ENCODE results near the gene ATF6.

Gene ATF6

DNA sequence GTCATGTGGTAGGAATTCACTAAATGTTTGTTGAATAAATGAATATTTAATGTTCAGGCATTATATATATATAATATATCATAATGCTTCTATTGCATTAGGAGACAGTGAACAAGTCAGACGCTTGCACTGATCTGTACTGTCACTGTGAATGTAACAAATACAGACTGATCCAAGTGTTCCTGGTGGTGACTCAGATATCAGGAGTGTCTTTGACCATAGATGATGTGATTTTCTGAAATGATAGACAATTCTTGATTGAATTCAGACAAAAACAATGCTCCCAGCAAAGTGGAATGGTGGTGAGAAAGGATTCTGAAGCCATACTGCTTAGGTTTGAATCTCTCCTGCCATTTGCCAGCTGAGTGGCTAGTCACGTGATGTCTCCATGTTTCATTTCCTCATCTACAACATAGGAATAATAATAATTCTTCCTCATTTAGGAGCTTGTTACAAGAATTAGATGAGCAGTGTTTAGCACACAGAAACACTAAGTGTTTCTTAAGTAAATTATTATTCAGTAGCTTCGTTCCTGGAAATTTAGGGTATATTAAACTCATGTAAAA, 186.6 kb downstream of the ATF6 start:
- H3K27me3 ChIP-seq (replicated peaks) = no peaks in the 10 kb centered on the region
- TF ChIP-seq, protein P1, sequence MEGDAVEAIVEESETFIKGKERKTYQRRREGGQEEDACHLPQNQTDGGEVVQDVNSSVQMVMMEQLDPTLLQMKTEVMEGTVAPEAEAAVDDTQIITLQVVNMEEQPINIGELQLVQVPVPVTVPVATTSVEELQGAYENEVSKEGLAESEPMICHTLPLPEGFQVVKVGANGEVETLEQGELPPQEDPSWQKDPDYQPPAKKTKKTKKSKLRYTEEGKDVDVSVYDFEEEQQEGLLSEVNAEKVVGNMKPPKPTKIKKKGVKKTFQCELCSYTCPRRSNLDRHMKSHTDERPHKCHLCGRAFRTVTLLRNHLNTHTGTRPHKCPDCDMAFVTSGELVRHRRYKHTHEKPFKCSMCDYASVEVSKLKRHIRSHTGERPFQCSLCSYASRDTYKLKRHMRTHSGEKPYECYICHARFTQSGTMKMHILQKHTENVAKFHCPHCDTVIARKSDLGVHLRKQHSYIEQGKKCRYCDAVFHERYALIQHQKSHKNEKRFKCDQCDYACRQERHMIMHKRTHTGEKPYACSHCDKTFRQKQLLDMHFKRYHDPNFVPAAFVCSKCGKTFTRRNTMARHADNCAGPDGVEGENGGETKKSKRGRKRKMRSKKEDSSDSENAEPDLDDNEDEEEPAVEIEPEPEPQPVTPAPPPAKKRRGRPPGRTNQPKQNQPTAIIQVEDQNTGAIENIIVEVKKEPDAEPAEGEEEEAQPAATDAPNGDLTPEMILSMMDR (IDR thresholded peaks at IDR 0.05; ENCODE audit: low read depth, low read length, missing control alignments) = no peak
- H3K27ac ChIP-seq = no peak overlapping the region
- in situ Hi-C loops (cut with HindIII; ENCODE audit: low pct_ligation_motif_present, low sequenced_read_pairs) = no loop called here
- H3K36me3 ChIP-seq (replicated peaks) = no peaks in the 10 kb centered on the region
- no peak overlapping the region for H3K4me3 ChIP-seq (ENCODE audit: low read depth, low read length)
- peak; percentile 32 for DNase-seq

DNA sequence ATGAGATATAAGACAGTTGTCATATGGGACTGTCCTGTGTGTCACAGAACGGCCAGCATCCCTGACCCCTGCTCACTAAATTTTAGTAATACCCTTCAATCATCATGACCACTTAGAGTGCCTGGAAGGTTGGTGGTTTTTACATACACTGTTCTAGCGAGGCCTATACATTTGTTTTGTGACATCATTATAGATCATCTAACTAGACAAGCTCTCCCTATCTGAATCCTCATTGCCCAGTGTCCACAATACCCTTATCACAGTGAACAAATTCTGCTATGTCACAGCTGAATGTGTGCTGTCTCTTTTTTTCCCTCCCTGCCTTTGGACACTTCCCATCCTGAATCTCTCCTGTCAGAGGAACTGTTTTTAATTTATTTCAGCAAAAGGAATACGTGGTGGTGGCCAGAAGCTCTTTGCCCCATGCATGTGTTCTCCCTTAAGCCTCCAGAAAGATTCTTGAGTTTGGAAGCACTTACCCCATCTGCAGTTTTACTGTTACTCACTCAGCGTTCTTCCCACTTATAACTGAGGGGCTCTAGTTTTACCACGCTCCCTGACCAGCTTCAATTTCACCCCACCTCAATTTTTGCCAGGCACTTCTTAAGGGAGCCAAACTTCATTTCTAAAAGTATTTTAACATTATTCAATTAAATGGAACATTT, 187.3 kb downstream of the ATF6 start:
- DNase-seq = no peak
- in situ Hi-C loops (cut with HindIII; ENCODE audit: low pct_ligation_motif_present, low sequenced_read_pairs) = no loop called here
- no peaks in the 10 kb centered on the region for H3K36me3 ChIP-seq (replicated peaks)
- no peak overlapping the region for H3K4me3 ChIP-seq (ENCODE audit: low read depth, low read length)
- TF ChIP-seq, protein P1 (IDR thresholded peaks at IDR 0.05; ENCODE audit: low read depth, low read length, missing control alignments) = no peak
- no peak overlapping the region for H3K27ac ChIP-seq
- no peaks in the 10 kb centered on the region for H3K27me3 ChIP-seq (replicated peaks)

DNA sequence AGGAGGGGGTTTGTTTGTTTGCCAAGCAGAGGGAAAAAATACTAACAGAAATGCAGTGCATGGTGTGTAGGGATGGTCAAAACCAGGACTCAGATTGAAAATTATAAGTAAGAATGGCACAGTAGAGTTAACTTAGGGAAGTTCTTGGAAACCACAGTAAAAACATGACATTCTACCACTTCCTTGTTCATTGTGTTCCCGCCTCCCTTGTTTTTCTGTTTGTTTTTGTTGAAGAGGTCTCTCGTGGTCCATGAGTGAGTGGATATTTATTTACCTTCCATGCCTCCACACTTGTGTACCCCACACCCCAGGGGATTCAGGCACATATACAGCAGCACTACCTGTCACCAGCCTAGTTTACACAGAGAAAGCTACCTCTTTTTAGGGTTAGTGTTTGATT, 187.9 kb downstream of the ATF6 start:
- Histone ChIP-seq H3K4me3 (ENCODE audit: low read depth, low read length) (no peak overlapping the region), H3K27ac (no peak overlapping the region), H3K27me3 (replicated peaks) (no peaks in the 10 kb centered on the region), H3K36me3 (replicated peaks) (no peaks in the 10 kb centered on the region)
- in situ Hi-C loops (cut with HindIII; ENCODE audit: low pct_ligation_motif_present, low sequenced_read_pairs) = no loop called here
- TF ChIP-seq, protein P1 (IDR thresholded peaks at IDR 0.05; ENCODE audit: low read depth, low read length, missing control alignments) = no peak
- DNase-seq = no peak

GRCh38 chr1:161954466-161954865, 188.3 kb downstream of the ATF6 start:
- no peak for DNase-seq
- Histone ChIP-seq H3K27ac (no peak overlapping the region), H3K36me3 (replicated peaks) (no peaks in the 10 kb centered on the region), H3K4me3 (ENCODE audit: low read depth, low read length) (no peak overlapping the region), H3K27me3 (replicated peaks) (no peaks in the 10 kb centered on the region)
- in situ Hi-C loops (cut with HindIII; ENCODE audit: low pct_ligation_motif_present, low sequenced_read_pairs) = no loop called here
- TF ChIP-seq, protein P1 (IDR thresholded peaks at IDR 0.05; ENCODE audit: low read depth, low read length, missing control alignments) = no peak

DNA sequence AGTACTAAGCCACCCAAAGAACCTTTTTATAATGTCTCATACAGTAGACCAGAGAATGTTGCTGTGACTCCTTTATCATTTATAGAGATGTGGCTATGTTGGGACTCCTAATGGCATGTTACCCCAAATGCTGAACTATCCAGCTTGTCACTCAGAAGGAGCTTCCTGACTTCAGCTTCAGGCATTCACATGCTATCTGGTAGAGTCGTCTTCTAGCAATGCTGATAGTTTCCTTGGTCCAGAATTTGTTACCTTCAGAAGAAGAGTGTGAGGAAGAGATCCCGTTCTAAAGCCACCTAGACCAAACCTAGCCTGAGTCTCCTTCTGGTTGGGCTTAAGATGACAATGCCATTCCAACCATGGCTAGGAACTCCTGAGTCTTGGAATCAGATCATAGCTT, 189.5 kb downstream of the ATF6 start:
- no peak for DNase-seq
- Histone ChIP-seq H3K36me3 (replicated peaks) (no peaks in the 10 kb centered on the region), H3K27ac (no peak overlapping the region), H3K27me3 (replicated peaks) (no peaks in the 10 kb centered on the region), H3K4me3 (ENCODE audit: low read depth, low read length) (no peak overlapping the region)
- TF ChIP-seq, protein P1 (IDR thresholded peaks at IDR 0.05; ENCODE audit: low read depth, low read length, missing control alignments) = no peak
- in situ Hi-C loops (cut with HindIII; ENCODE audit: low pct_ligation_motif_present, low sequenced_read_pairs) = no loop called here

GRCh38 chr1:161956097-161956496, 190.0 kb downstream of the ATF6 start:
- Histone ChIP-seq H3K4me3 (ENCODE audit: low read depth, low read length) (no peak overlapping the region), H3K36me3 (replicated peaks) (no peaks in the 10 kb centered on the region), H3K27ac (no peak overlapping the region), H3K27me3 (replicated peaks) (no peaks in the 10 kb centered on the region)
- in situ Hi-C loops (cut with HindIII; ENCODE audit: low pct_ligation_motif_present, low sequenced_read_pairs) = no loop called here
- no peak for DNase-seq
- TF ChIP-seq, protein P1 (IDR thresholded peaks at IDR 0.05; ENCODE audit: low read depth, low read length, missing control alignments) = no peak
